ENCODE measurements around the gene PAPPA.

DNA sequence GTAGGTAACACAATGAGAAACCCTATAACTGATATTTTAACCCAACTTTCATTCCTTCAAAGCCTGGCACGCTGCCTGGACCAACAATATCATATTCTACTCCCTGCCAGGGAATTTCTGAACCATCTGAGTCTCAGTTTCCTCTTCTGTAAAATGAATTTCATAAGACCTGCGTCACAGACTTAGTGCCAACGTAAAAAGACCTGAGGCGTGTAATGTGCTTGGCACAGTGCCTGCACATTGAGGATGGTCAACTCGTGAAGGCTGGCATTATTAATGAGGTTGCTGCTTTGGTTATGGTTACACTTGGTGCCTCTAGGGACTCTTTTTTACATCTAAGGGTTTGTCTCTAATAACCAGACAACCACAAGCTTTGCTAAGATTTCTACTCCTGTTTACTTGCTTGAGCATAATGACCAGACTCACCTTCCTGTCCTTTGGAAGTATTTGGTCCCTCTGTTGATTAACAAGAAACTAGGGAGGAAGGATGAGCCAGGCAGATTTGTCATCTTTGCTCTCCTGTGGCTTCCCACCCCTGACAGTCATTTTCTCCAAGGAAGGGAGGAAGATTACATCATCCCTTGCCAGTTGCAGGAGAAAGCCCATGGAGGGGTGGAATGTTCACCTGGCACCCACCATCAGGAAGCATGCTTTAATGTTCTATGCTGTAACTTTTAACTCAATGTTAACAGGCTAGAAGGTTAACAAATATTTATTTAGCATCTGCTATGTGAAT lies 79.0 kb downstream of the PAPPA start:
- TF ChIP-seq, protein P1, sequence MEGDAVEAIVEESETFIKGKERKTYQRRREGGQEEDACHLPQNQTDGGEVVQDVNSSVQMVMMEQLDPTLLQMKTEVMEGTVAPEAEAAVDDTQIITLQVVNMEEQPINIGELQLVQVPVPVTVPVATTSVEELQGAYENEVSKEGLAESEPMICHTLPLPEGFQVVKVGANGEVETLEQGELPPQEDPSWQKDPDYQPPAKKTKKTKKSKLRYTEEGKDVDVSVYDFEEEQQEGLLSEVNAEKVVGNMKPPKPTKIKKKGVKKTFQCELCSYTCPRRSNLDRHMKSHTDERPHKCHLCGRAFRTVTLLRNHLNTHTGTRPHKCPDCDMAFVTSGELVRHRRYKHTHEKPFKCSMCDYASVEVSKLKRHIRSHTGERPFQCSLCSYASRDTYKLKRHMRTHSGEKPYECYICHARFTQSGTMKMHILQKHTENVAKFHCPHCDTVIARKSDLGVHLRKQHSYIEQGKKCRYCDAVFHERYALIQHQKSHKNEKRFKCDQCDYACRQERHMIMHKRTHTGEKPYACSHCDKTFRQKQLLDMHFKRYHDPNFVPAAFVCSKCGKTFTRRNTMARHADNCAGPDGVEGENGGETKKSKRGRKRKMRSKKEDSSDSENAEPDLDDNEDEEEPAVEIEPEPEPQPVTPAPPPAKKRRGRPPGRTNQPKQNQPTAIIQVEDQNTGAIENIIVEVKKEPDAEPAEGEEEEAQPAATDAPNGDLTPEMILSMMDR (IDR thresholded peaks at IDR 0.05): no peak
- no peak for TF ChIP-seq FOXK1 (CRISPR knock-in tag; IDR thresholded peaks at IDR 0.05)
- TF ChIP-seq, protein P2, sequence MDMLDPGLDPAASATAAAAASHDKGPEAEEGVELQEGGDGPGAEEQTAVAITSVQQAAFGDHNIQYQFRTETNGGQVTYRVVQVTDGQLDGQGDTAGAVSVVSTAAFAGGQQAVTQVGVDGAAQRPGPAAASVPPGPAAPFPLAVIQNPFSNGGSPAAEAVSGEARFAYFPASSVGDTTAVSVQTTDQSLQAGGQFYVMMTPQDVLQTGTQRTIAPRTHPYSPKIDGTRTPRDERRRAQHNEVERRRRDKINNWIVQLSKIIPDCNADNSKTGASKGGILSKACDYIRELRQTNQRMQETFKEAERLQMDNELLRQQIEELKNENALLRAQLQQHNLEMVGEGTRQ (CRISPR knock-in tag; IDR thresholded peaks at IDR 0.05): no peak
- TF ChIP-seq, protein P3, sequence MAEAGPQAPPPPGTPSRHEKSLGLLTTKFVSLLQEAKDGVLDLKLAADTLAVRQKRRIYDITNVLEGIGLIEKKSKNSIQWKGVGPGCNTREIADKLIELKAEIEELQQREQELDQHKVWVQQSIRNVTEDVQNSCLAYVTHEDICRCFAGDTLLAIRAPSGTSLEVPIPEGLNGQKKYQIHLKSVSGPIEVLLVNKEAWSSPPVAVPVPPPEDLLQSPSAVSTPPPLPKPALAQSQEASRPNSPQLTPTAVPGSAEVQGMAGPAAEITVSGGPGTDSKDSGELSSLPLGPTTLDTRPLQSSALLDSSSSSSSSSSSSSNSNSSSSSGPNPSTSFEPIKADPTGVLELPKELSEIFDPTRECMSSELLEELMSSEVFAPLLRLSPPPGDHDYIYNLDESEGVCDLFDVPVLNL (CRISPR knock-in tag; IDR thresholded peaks at IDR 0.05; ENCODE audit: borderline replicate concordance, low read depth): no peak
- TF ChIP-seq JUN (CRISPR knock-in tag; IDR thresholded peaks at IDR 0.05): no peak
- TF ChIP-seq ZNF263 (CRISPR knock-in tag; IDR thresholded peaks at IDR 0.05; ENCODE audit: low read depth): no peak
- TF ChIP-seq, protein P4, sequence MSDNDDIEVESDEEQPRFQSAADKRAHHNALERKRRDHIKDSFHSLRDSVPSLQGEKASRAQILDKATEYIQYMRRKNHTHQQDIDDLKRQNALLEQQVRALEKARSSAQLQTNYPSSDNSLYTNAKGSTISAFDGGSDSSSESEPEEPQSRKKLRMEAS (CRISPR knock-in tag; IDR thresholded peaks at IDR 0.05): no peak
- TF ChIP-seq, protein P5, sequence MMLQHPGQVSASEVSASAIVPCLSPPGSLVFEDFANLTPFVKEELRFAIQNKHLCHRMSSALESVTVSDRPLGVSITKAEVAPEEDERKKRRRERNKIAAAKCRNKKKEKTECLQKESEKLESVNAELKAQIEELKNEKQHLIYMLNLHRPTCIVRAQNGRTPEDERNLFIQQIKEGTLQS (CRISPR knock-in tag; conservative IDR thresholded peaks at IDR 0.05): no peak
- TF ChIP-seq ZBTB21 (CRISPR knock-in tag; IDR thresholded peaks at IDR 0.05; ENCODE audit: borderline replicate concordance): no peak
- TF ChIP-seq FOXJ3 (CRISPR knock-in tag; IDR thresholded peaks at IDR 0.05; ENCODE audit: borderline replicate concordance): no peak

Measured in WTC11 (cell line).